Hepatocyte (in vitro differentiated cells): Measurements from ENCODE around the gene SLC66A2.

Source experiments
- EZH2 ChIP-seq: fragments of 200-600 bp; sonication (generic); IDR thresholded peaks from 2 replicates; pipeline ENCODE4 v1.6.1; 2016; ENCODE audit warnings: antibody characterized with exemption, mild to moderate bottlenecking, borderline replicate concordance
- EZH2phosphoT487 ChIP-seq: fragments of 200-600 bp; sonication (generic); IDR thresholded peaks from one replicate; pipeline ENCODE4 v1.6.1; 2018; ENCODE audit warnings: antibody characterized with exemption, mild to moderate bottlenecking, low read depth, moderate library complexity; ENCODE audit not compliant: unreplicated experiment, severe bottlenecking
- TF ChIP-seq, protein P1 (sequence below): fragments of 200-600 bp; sonication (generic); IDR thresholded peaks from 2 replicates; pipeline ENCODE4 v1.5.1; 2016; ENCODE audit warnings: antibody characterized with exemption, mild to moderate bottlenecking; ENCODE audit not compliant: poor library complexity

DNA sequence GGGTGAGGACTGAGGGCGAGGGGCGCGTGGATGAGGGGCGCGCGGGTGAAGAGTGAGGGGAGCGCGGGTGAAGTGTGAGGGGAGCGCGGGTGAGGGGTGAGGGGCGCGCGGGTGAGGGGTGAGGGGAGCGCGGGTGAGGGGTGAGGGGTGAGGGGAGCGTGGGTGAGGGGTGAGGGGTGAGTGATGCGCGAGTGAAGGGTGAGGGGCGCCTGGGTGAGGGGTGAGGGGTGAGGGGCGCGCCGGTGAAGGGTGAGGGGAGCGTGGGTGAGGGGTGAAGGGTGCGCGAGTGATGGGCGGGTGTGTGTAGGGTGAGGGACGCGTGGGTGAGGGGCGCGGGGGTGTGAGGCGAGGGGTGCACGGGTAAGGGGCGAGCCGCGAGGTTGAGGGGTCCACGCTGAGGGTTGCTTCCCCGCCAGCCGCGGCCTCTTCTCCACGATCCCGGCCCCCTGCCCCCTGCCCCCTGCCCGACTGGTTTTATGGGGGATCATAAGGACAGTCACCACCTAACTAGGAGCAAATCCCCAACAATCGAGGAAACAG lies 1.1 kb upstream of the SLC66A2 start:
- TF ChIP-seq, protein P1, sequence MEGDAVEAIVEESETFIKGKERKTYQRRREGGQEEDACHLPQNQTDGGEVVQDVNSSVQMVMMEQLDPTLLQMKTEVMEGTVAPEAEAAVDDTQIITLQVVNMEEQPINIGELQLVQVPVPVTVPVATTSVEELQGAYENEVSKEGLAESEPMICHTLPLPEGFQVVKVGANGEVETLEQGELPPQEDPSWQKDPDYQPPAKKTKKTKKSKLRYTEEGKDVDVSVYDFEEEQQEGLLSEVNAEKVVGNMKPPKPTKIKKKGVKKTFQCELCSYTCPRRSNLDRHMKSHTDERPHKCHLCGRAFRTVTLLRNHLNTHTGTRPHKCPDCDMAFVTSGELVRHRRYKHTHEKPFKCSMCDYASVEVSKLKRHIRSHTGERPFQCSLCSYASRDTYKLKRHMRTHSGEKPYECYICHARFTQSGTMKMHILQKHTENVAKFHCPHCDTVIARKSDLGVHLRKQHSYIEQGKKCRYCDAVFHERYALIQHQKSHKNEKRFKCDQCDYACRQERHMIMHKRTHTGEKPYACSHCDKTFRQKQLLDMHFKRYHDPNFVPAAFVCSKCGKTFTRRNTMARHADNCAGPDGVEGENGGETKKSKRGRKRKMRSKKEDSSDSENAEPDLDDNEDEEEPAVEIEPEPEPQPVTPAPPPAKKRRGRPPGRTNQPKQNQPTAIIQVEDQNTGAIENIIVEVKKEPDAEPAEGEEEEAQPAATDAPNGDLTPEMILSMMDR: no peak
- TF ChIP-seq EZH2: no peak
- TF ChIP-seq EZH2phosphoT487: no peak
